GM19193 (cell line): ENCODE data around the gene CENPP.

Source experiments
- POLR2A ChIP-seq: IDR thresholded peaks from 4 replicates; pipeline ENCODE4 v1.6.1; 2011; ENCODE audit not compliant: insufficient read depth, insufficient read length; ENCODE audit errors: extremely low read depth

CENPP gene

GRCh38 chr9:92385953-92386352, 60.2 kb downstream of the CENPP start:
- no peak for TF ChIP-seq POLR2A

GRCh38 chr9:92392690-92393089, 66.9 kb downstream of the CENPP start:
- no peak for TF ChIP-seq POLR2A

GRCh38 chr9:92393686-92394085, 67.9 kb downstream of the CENPP start:
- TF ChIP-seq POLR2A = no peak

DNA sequence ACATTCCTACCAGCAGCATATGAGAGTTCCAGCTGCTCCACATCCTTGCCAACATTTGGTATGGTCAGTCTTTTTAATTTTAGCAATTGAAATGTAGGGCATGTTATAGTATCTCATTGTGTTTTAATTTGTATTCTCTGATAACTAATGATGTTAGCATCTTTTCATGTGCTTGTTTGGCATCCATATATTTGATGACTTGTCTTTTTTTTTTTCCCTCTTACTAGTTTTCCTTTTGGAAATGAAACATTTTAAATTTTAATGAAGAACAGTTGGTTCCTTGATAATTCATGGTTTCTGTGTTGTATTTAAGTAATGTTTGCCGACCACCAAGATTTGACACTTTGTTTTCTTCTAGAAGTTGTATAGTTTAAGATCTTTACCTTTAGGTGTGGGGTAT, 69.9 kb downstream of the CENPP start:
- TF ChIP-seq POLR2A = no peak

GRCh38 chr9:92397853-92398252, 72.1 kb downstream of the CENPP start:
- TF ChIP-seq POLR2A = no peak

DNA sequence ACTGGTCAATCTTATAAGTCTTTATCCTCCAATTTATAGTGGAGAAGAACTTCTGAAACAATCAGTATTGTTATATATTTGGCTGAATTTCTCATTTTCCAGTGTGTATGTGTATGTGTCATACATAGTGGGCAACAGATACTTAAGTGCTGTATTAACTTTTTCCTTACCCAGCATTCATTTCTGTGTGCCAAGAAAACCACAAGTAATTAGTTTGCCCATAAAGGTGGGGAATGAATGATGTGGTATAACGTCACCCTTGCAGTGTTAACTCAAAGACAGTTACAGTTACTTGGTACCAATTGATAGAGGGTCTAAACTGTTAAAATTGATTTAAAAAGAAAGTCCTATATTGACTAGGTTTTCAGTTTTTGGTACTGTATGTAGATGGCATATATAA, 76.6 kb downstream of the CENPP start:
- no peak for TF ChIP-seq POLR2A

DNA sequence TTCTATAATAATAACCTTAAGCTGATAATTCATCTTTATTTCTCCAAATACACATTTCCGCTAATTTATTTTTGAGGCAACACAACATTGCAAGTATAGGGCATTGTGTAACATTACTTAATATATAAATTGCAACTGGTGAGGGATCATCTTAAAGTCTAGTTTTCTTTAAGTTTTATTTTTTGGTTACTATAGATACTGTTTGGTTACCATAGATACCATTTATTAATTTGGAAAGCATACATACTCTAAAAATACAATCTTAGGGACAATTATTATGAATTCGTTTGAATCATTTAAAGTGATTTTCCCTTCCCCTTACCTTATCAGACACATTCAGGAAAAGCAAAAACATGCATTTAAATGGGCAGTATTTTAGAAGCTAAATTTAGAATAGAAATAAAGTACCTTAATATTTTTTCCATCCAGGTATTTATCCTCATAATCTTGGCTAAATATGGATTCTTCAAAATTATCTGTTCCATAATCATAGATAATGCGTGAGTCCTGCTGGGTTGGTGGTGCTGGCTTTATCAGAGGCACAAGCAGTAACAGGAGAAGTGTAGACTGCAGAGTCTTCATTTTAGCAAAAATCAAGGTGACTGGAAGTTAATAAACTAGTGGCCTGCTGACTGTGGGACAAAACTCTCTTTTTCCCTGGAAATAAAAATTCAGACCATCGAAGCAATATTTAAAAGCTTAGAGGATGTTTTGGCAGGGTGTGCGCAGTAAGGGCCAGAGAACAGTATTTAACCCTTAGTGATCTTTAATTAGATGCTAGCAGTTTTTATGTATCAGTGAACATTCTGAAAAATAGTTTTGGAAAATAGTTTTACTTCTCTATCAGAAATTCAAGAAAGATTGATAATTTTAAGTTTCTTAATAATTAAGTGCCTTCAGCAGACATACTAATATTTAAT, 77.3 kb downstream of the CENPP start:
- TF ChIP-seq POLR2A = no peak

DNA sequence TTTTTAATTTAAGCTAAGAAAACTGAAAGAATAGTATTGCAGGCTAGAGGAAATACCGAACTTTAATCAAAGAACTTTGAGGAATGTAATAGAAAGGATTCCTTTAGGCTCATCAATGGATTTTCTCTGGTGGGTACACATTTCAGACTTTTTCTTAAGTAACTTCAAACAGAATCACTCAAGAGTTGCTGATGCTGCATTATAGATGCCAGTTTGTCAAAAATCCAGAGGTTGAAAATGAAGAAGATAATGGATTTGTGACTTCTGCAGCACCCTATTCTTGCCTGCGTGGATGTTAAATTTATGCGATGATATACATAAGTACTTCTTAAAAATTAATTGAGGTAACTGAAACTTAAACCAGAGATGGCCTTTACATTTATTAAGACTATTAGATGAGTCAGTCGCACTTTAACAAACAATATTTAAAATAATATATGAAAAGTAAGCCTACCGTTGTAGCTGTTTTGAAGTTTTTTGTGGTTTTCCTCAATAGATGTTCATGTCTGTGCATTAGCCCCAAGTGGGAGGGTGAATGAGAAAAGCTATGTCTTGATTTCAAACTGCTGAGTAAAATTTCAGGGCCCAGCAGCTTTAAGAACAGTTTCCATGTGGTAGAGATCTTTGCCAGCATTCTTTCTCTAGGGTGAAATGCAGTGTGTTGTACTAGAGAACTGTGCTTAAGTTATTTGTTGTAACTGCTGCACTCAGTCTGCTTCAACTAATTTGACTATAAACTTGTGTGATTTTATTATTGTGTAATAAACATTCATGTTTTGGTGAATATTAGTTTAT, 78.5 kb downstream of the CENPP start, which contains the start of gene OGN:
Gene OGN (minus strand): TSS at position 537 of the 795 bp plus-strand sequence. CDS start 1,171 bp downstream, outside the sequence.
- no peak for TF ChIP-seq POLR2A

- TF ChIP-seq POLR2A = no peak
These were observed 80.1 kb downstream of the CENPP start for GRCh38 chr9:92405818-92406217.

- no peak for TF ChIP-seq POLR2A
These were observed 80.7 kb downstream of the CENPP start for GRCh38 chr9:92406477-92406876.

GRCh38 chr9:92407818-92408217, 82.1 kb downstream of the CENPP start:
- no peak for TF ChIP-seq POLR2A

DNA sequence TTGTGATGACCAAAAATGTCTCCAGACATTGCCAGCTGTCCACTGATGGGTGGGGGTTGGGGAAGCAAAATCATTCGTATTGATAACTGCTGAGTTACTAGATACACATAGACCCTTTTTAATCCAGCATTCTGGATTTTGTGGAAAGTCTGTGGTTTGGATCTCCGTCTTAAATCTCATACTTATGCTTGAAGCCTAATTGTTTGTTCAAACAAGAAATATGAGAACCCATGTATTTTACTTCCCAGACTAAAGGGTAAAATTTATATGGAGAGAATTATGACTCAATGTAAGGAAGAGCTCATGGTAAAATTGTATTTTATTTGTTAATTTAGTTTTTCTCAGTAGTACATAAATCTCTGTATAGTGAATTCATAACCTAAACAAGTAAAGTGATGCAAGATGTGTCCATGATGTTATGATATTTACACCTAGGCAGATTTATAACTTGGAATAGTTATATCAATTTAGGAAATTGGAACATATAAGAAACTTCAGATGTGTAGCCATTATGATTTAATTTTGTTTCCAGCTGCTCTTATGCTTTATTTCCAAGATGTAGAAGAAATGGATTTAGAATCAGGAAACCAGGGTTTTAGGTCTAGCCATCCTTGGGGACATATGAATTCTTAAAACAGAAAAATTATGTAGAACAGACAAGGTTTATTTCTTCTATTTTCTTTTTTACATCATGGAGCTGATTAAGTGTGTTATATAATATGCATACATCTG, 83.2 kb downstream of the CENPP start:
- no peak for TF ChIP-seq POLR2A

GRCh38 chr9:92414566-92414965, 88.8 kb downstream of the CENPP start:
- TF ChIP-seq POLR2A = no peak

DNA sequence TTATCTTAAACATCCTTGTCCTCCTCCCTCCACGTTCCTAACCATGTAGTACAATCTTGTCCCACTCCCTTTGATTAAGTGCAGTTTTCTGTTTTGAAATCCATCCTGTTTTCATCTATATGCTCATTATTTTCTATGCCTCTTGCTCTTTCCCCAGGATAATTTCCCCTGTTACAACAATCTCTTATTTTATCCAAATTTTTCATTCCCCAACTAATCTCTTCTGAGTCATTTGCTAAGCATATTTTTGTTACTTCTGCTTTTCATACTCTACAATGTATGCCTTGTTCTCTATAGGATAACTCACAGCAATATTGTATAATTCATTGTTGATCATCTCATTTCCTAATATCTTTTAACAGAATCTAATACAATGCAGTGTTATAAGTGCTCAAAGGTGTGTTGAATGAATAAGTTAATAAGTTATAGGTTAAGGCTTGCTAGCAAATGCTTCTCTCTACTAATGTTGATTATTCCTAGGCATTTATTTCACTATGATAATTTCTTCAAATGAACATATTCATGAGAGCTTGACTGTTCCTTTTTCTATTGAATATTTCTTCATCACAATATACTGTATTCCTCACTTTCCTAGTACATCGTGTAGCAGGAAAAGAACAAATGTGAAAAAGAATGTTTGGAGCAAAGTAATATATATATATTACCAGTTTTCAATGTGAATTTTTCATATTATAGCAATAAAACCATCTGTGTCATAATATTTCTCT, 97.0 kb downstream of the CENPP start:
- TF ChIP-seq POLR2A = no peak
